GM23338 (cell line): Measurements from ENCODE around the gene TMEM187. TPM values are rescaled to one million over a fixed set of nuclear protein-coding genes. Genes with fewer than 3 reads are reported as not detected.

Source experiments
- ATAC-seq: fragments of 200-7000 bp; cut with Tn5 transposase; 3 replicates; pipeline ENCODE4 v1.9.1; 2020
- DNase-seq: peaks from one replicate; pipeline ENCODE4 v3.0.0-alpha.2; 2015; ENCODE audit warnings: low spot score
- H2AFZ ChIP-seq: fragments of 200-600 bp; sonication (generic); 2 replicates; pipeline ENCODE4 v1.8.0; 2016; ENCODE audit warnings: antibody characterized with exemption, mild to moderate bottlenecking, moderate library complexity
- H3F3A ChIP-seq: fragments of 200-600 bp; sonication (generic); replicated peaks from 2 replicates; pipeline ENCODE4 v1.8.0; 2017; ENCODE audit warnings: antibody characterized with exemption, mixed run types, low read depth
- H3K27ac ChIP-seq: fragments of 200-600 bp; sonication (generic); 2 replicates; pipeline ENCODE4 v1.6.1; 2016; ENCODE audit warnings: low read depth
- H3K27me3 ChIP-seq: fragments of 200-600 bp; sonication (generic); 2 replicates; pipeline ENCODE4 v1.8.0; 2016; ENCODE audit warnings: mild to moderate bottlenecking, mixed run types, moderate library complexity; ENCODE audit not compliant: insufficient read depth
- H3K36me3 ChIP-seq: fragments of 200-600 bp; sonication (generic); 2 replicates; pipeline ENCODE4 v1.8.0; 2016; ENCODE audit warnings: mild to moderate bottlenecking; ENCODE audit not compliant: insufficient read depth
- H3K4me1 ChIP-seq: fragments of 200-600 bp; sonication (generic); 2 replicates; pipeline ENCODE4 v1.8.0; 2016; ENCODE audit warnings: mild to moderate bottlenecking, moderate library complexity; ENCODE audit not compliant: insufficient read depth
- H3K4me2 ChIP-seq: fragments of 200-600 bp; sonication (generic); 2 replicates; pipeline ENCODE4 v1.7.1; 2017; ENCODE audit warnings: mixed run types
- H3K4me3 ChIP-seq: fragments of 200-600 bp; sonication (generic); 2 replicates; pipeline ENCODE4 v1.6.1; 2016; ENCODE audit warnings: mixed run types
- H3K79me2 ChIP-seq: fragments of 200-600 bp; sonication (generic); replicated peaks from 2 replicates; pipeline ENCODE4 v1.8.0; 2017; ENCODE audit warnings: mild to moderate bottlenecking; ENCODE audit not compliant: insufficient read depth
- H3K9me2 ChIP-seq: fragments of 200-600 bp; sonication (generic); 2 replicates; pipeline ENCODE4 v1.8.0; 2017; ENCODE audit not compliant: insufficient read depth
- H4K20me1 ChIP-seq: fragments of 200-600 bp; sonication (generic); replicated peaks from 2 replicates; pipeline ENCODE4 v1.8.0; 2017; ENCODE audit warnings: mild to moderate bottlenecking; ENCODE audit not compliant: insufficient read depth
- H3K27ac Mint-ChIP-seq: 2 replicates; pipeline ENCODE4 v1.8.0; 2020; ENCODE audit warnings: inconsistent platforms, mild to moderate bottlenecking, moderate library complexity, mixed read lengths
- H3K27me3 Mint-ChIP-seq: 3 replicates; pipeline ENCODE4 v1.8.0; 2022; ENCODE audit warnings: low read depth, mild to moderate bottlenecking, moderate library complexity, mixed read lengths, inconsistent platforms; ENCODE audit not compliant: insufficient read depth, poor library complexity
- H3K36me3 Mint-ChIP-seq: 3 replicates; pipeline ENCODE4 v1.8.0; 2021; ENCODE audit warnings: low read depth, mild to moderate bottlenecking, inconsistent platforms, moderate library complexity, mixed read lengths
- H3K4me1 Mint-ChIP-seq: 3 replicates; pipeline ENCODE4 v1.8.0; 2020; ENCODE audit warnings: mild to moderate bottlenecking, inconsistent platforms, mixed read lengths
- H3K4me3 Mint-ChIP-seq: 3 replicates; pipeline ENCODE4 v1.8.0; 2021; ENCODE audit warnings: moderate library complexity, mild to moderate bottlenecking, inconsistent platforms, mixed read lengths
- H3K9me3 Mint-ChIP-seq: 3 replicates; pipeline ENCODE4 v1.8.0; 2020; ENCODE audit warnings: moderate library complexity, mild to moderate bottlenecking, inconsistent platforms, mixed read lengths
- CTCF ChIP-seq, 2 experiments: fragments of 200-600 bp in 1 of 2; sonication (generic) in 1 of 2; conservative IDR thresholded peaks; 2 replicates each; pipeline versions ENCODE4 v1.5.1 to v1.6.1; 2016 to 2017; ENCODE audit warnings: antibody characterized with exemption in 2 of 2, low read depth in 2 of 2, mild to moderate bottlenecking in 2 of 2, moderate library complexity in 1 of 2
- ETS1 ChIP-seq: IDR thresholded peaks from 2 replicates; pipeline ENCODE4 v1.6.1; 2016; ENCODE audit warnings: antibody characterized with exemption
- EZH2 ChIP-seq: fragments of 200-600 bp; sonication (generic); IDR thresholded peaks from one replicate; pipeline ENCODE4 v1.8.0; 2017; ENCODE audit warnings: antibody characterized with exemption, mild to moderate bottlenecking, low read depth; ENCODE audit not compliant: unreplicated experiment
- EZH2phosphoT487 ChIP-seq: fragments of 200-600 bp; sonication (generic); IDR thresholded peaks from one replicate; pipeline ENCODE4 v1.8.1; 2018; ENCODE audit warnings: antibody characterized with exemption; ENCODE audit not compliant: unreplicated experiment
- JUNB ChIP-seq: IDR thresholded peaks from one replicate; pipeline ENCODE4 v1.6.1; 2016; ENCODE audit warnings: antibody characterized with exemption; ENCODE audit not compliant: unreplicated experiment
- NANOG ChIP-seq: IDR thresholded peaks from 2 replicates; pipeline ENCODE4 v1.6.1; 2016; ENCODE audit warnings: antibody characterized with exemption, borderline replicate concordance
- POLR2AphosphoS5 ChIP-seq: IDR thresholded peaks from 2 replicates; pipeline ENCODE4 v1.6.1; 2016; ENCODE audit warnings: antibody characterized with exemption, low read depth
- REST ChIP-seq: IDR thresholded peaks from one replicate; pipeline ENCODE4 v1.6.1; 2018; ENCODE audit warnings: antibody characterized with exemption; ENCODE audit not compliant: unreplicated experiment
- STAT1 ChIP-seq: IDR thresholded peaks from one replicate; pipeline ENCODE4 v1.6.1; 2016; ENCODE audit warnings: antibody characterized with exemption; ENCODE audit not compliant: unreplicated experiment
- ZNF114 ChIP-seq: fragments of 250-450 bp; sonication (Bioruptor Pico); IDR thresholded peaks from 2 replicates; pipeline ENCODE4 v1.5.0; 2020; ENCODE audit warnings: mild to moderate bottlenecking, moderate library complexity
- ZNF331 ChIP-seq: fragments of 250-450 bp; sonication (Bioruptor Pico); IDR thresholded peaks from 2 replicates; pipeline ENCODE4 v1.5.0; 2020; ENCODE audit warnings: low read depth, mild to moderate bottlenecking, moderate library complexity
- polyA plus RNA-seq: library from polyadenylated mRNA; unstranded; fragments of >200 nt; fragmentation: Nextera tagmentation; extraction: Ambion mirVana; gene quantifications from 2 replicates; pipeline ENCODE4 v1.2.1, GENCODE V29; 2016
- total RNA-seq: library from RNA; depleted of rRNA; stranded (reverse); fragments of >200 nt; shearing (Covaris generic); gene quantifications from 2 replicates; pipeline ENCODE4 v1.2.3, GENCODE V29; 2014

The TMEM187 gene
- total and polyA plus RNA-seq, 2 experiments from 2014 or later: 2.5 to 4.4 TPM

- TF ChIP-seq CTCF (conservative IDR thresholded peaks at IDR 0.05; ENCODE audit: low read depth in 2 of 2) (no peak), EZH2 (no peak), NANOG (no peak), STAT1 (no peak), EZH2phosphoT487 (no peak), REST (no peak), ZNF331 (CRISPR knock-in tag) (no peak), ETS1 (no peak)
These were observed 58.3 kb downstream of the TMEM187 start (continued) for GRCh38 chrX:154030715-154031305.

GRCh38 chrX:154032160-154032559, 59.6 kb downstream of the TMEM187 start:
- Histone ChIP-seq H3K36me3 (no peaks in the 10 kb centered on the region), H3K4me1 (peaks cover 6% of the 10 kb centered on the region; the same call in 1 of the 2 replicates), H3K27ac (no peak overlapping the region), H3K4me3 (no peak overlapping the region), H3K9me2 (no peaks in the 10 kb centered on the region), H3K27me3 (no peaks in the 10 kb centered on the region), H3K79me2 (peaks cover 19% of the 10 kb centered on the region; the same call in 1 of the 2 replicates), H4K20me1 (no peaks in the 10 kb centered on the region), H3F3A (no peaks in the 10 kb centered on the region), H2AFZ (no peak overlapping the region), H3K4me2 (no peak overlapping the region)
- Mint-ChIP-seq H3K27me3 (peaks cover 13% of the 10 kb centered on the region), H3K36me3 (peaks cover 25% of the 10 kb centered on the region; the same call in 2 of the 3 replicates), H3K9me3 (no peaks in the 10 kb centered on the region), H3K4me3 (no peak overlapping the region), H3K4me1 (peaks cover 40% of the 10 kb centered on the region), H3K27ac (peak overlapping the region; percentile 28; the same call in 1 of the 2 replicates)
- ATAC-seq (no peak), DNase-seq (no peak)
- TF ChIP-seq EZH2phosphoT487 (no peak), ETS1 (no peak), JUNB (no peak), ZNF331 (CRISPR knock-in tag) (no peak), EZH2 (no peak), CTCF (conservative IDR thresholded peaks at IDR 0.05; ENCODE audit: low read depth in 2 of 2) (no peak), POLR2AphosphoS5 (no peak), NANOG (no peak), ZNF114 (no peak)
